HFF-Myc (cell line): ENCODE data around the gene PSAPL1.

Source experiments
- DNase-seq: peaks from one replicate; pipeline ENCODE4 v3.0.0-alpha.2; 2011; ENCODE audit warnings: low read depth; ENCODE audit errors: extremely low read depth
- H3K4me3 ChIP-seq: replicated peaks from 2 replicates; pipeline ENCODE4 v1.5.1; 2011; ENCODE audit warnings: low read depth, mild to moderate bottlenecking, control low read depth, low read length
- CTCF ChIP-seq: IDR thresholded peaks from 2 replicates; pipeline ENCODE4 v1.5.1; 2012; ENCODE audit warnings: mild to moderate bottlenecking, low read depth, low read length, control low read depth; ENCODE audit errors: missing control alignments

PSAPL1 gene, protein sequence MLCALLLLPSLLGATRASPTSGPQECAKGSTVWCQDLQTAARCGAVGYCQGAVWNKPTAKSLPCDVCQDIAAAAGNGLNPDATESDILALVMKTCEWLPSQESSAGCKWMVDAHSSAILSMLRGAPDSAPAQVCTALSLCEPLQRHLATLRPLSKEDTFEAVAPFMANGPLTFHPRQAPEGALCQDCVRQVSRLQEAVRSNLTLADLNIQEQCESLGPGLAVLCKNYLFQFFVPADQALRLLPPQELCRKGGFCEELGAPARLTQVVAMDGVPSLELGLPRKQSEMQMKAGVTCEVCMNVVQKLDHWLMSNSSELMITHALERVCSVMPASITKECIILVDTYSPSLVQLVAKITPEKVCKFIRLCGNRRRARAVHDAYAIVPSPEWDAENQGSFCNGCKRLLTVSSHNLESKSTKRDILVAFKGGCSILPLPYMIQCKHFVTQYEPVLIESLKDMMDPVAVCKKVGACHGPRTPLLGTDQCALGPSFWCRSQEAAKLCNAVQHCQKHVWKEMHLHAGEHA

DNA sequence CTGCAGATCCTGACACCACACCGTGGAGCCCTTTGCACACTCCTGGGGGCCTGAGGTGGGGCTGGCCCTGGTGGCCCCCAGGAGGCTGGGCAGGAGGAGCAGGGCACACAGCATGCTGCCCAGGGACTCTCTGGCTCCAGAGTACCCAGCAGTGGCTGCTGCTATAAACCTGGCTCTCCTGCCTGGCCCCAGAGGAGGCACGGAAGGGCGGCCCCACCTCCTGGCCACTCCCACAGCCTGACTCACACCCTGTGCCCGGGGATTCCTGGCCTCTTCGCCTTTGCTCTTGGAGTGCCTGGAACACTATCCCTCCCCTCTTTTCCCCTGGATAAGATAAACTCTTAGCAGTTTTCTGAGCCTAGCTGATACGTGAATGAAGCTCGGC lies at the start of gene PSAPL1:
Gene PSAPL1, minus strand, starts transcription at position 165 of the 385 bp plus-strand sequence. Its CDS starts 51 bp downstream, at position 114.
- TF ChIP-seq CTCF, result no peak
- no peak within 1 kb of the TSS for H3K4me3 ChIP-seq
- peak; percentile 3 for DNase-seq

DNA sequence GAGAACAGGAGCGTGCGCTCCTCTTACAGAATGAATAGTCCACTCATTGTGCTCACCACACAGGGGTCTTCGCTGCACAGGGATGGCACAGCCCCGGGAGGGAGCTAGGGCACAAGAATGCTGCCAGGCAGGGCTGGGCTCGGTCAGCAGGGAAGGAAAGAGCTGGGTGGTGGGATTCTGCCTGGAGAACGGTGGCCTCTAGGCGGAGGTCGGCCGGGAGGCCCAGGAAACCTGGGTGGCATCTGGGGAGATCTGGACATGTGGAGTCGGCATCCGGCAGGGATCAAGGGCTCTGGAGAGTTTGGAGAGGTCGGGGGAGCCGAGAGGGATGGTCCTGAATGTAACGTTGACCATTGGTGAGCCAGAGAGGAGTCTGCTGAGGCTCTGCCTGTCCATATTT lies 46.5 kb upstream of the PSAPL1 start:
- DNase-seq, result no peak
- no peak for TF ChIP-seq CTCF
- no peak overlapping the region for H3K4me3 ChIP-seq

DNA sequence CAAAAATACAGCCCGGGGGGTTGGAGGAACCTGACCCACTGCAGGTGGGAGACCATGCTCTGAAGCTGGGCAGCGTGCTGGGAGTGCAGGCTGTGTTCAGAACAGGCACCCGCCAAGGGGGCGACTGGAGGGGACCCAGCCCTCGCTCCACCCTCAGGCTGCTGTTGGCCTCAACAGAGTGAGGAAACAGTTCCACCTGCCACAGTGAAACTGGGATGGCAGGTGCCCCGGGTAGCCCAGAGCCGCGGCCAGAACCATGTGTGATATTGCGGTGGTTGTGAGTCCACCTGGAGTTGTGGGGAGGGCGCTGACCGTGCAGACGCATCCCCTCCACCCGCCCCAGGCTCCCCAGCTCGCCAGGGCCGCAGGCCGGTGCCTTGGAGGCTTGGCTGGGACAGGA lies 45.7 kb upstream of the PSAPL1 start:
- TF ChIP-seq CTCF, result no peak
- DNase-seq, result no peak
- no peak overlapping the region for H3K4me3 ChIP-seq

- no peak overlapping the region for H3K4me3 ChIP-seq
- DNase-seq, result no peak
- TF ChIP-seq CTCF, result no peak
These were observed 43.9 kb upstream of the PSAPL1 start for GRCh38 chr4:7478665-7479064.

DNA sequence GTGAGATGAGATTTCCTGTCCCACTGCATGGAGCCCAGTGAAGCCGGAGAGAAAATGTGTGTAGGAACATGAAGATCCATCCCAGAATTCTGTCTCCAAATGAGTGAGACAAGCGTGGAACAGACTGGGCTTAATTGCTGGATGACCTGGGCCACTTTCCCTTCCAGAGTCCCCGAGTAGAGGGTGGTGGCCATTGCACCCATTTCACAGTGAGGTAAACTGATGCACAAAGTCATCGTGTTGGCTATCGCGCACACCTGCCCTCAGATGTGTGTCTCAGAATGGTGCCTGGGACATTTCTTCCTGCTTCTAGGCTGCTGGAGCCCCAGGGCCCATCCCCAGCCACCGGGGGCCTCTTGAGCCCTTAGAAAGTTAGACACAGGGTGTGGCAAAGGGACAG lies 43.0 kb upstream of the PSAPL1 start:
- DNase-seq, result no peak
- H3K4me3 ChIP-seq, result no peak overlapping the region
- no peak for TF ChIP-seq CTCF

GRCh38 chr4:7476820-7477219 lies 42.1 kb upstream of the PSAPL1 start:
- DNase-seq, result no peak
- no peak overlapping the region for H3K4me3 ChIP-seq
- TF ChIP-seq CTCF, result no peak
